CD4-positive, alpha-beta T cell treated with Interleukin-17A for 4 hours (primary cell): Measurements from ENCODE around the gene CEMIP.

Experiments used
- DNase-seq: peaks from one replicate; pipeline ENCODE4 v3.0.0-alpha.2; 2020; ENCODE audit warnings: mixed read lengths

The CEMIP gene

GRCh38 chr15:80856809-80857377 is 77.7 kb downstream of the CEMIP start:
- peak; percentile 10 for DNase-seq

- DNase-seq, result no peak
Measured at GRCh38 chr15:80861731-80862170, 82.6 kb downstream of the CEMIP start.

- DNase-seq, result no peak
Measured at GRCh38 chr15:80864666-80865065, 85.5 kb downstream of the CEMIP start.

GRCh38 chr15:80866936-80867335 is 87.8 kb downstream of the CEMIP start:
- DNase-seq, result no peak

GRCh38 chr15:80870366-80870765 is 91.2 kb downstream of the CEMIP start:
- DNase-seq, result no peak

GRCh38 chr15:80870893-80871292 is 91.7 kb downstream of the CEMIP start:
- DNase-seq, result no peak

- no peak for DNase-seq
Measured at GRCh38 chr15:80871858-80872257, 92.7 kb downstream of the CEMIP start.

GRCh38 chr15:80873366-80873952 is 94.3 kb downstream of the CEMIP start:
- DNase-seq, result no peak

GRCh38 chr15:80875568-80876347 is 96.6 kb downstream of the CEMIP start:
- DNase-seq, result no peak

GRCh38 chr15:80876348-80876674 is 97.1 kb downstream of the CEMIP start:
- DNase-seq, result no peak

GRCh38 chr15:80878242-80878866 is 99.2 kb downstream of the CEMIP start:
- no peak for DNase-seq

GRCh38 chr15:80878867-80879250 is 99.7 kb downstream of the CEMIP start:
- DNase-seq, result no peak

GRCh38 chr15:80880086-80880485 is 100.9 kb downstream of the CEMIP start:
- DNase-seq, result no peak

GRCh38 chr15:80883641-80884040 is 104.5 kb downstream of the CEMIP start:
- no peak for DNase-seq

GRCh38 chr15:80885016-80885579 is 105.9 kb downstream of the CEMIP start:
- no peak for DNase-seq

- no peak for DNase-seq
Measured at GRCh38 chr15:80887148-80887547, 108.0 kb downstream of the CEMIP start.

- DNase-seq, result no peak
Measured at GRCh38 chr15:80888846-80889245, 109.7 kb downstream of the CEMIP start.

- no peak for DNase-seq
Measured at GRCh38 chr15:80890341-80891005, 111.3 kb downstream of the CEMIP start.

GRCh38 chr15:80891006-80891405 is 111.8 kb downstream of the CEMIP start:
- DNase-seq, result no peak

- no peak for DNase-seq
Measured at GRCh38 chr15:80892414-80892813, 113.2 kb downstream of the CEMIP start.

GRCh38 chr15:80893777-80894176 is 114.6 kb downstream of the CEMIP start:
- DNase-seq, result no peak

GRCh38 chr15:80895091-80895490 is 115.9 kb downstream of the CEMIP start:
- DNase-seq, result no peak

GRCh38 chr15:80895965-80896364 is 116.8 kb downstream of the CEMIP start:
- no peak for DNase-seq
